ENCODE measurements around the gene GRIP2. TPM values are rescaled to one million over a fixed set of nuclear protein-coding genes. Genes with fewer than 3 reads are reported as not detected.
A peak's percentile ranks its signal among the peaks of the same experiment; 100 is the strongest.

Gene GRIP2
- total RNA-seq, 2 donors from 2014 or later: 0.10 TPM; not detected in 1

DNA sequence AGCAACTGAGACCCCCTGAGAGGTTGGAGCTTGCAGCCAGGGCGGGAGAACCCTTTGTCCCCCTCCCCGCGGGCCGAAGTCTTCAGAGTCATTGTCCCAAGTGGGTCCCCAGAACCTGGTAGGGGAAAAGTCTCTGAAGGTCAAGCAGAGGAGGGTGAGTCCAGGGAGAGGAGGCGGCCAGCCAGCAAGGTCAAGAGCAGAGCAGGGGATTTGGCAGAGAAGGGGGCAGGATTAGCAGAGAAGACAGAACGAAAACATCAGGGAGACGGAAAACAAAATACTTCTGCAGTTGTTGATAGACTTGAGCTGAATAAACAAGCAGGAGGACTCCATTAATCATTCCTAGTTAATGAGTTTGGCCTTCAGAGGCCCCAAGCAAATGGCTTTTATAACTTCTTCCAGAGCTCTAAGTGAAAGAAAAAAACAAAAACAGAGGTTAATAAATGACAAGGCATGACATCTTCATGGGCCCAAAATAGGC, 66.7 kb downstream of the GRIP2 start:
- H3K4me3 Mint-ChIP-seq: no peak overlapping the region
- ATAC-seq: no peak
- H3K9me3 ChIP-seq (ENCODE audit: control insufficient read depth, low read length, poor library complexity, severe bottlenecking): no peaks in the 10 kb centered on the region
- no peaks in the 10 kb centered on the region for H3K27me3 Mint-ChIP-seq
- H3K27ac Mint-ChIP-seq: peak overlapping the region; percentile 61
- peaks cover 5% of the 10 kb centered on the region for H3K36me3 Mint-ChIP-seq (ENCODE audit: low read depth)
- DNase-seq: no peak
- no peaks in the 10 kb centered on the region for H3K4me1 Mint-ChIP-seq

DNA sequence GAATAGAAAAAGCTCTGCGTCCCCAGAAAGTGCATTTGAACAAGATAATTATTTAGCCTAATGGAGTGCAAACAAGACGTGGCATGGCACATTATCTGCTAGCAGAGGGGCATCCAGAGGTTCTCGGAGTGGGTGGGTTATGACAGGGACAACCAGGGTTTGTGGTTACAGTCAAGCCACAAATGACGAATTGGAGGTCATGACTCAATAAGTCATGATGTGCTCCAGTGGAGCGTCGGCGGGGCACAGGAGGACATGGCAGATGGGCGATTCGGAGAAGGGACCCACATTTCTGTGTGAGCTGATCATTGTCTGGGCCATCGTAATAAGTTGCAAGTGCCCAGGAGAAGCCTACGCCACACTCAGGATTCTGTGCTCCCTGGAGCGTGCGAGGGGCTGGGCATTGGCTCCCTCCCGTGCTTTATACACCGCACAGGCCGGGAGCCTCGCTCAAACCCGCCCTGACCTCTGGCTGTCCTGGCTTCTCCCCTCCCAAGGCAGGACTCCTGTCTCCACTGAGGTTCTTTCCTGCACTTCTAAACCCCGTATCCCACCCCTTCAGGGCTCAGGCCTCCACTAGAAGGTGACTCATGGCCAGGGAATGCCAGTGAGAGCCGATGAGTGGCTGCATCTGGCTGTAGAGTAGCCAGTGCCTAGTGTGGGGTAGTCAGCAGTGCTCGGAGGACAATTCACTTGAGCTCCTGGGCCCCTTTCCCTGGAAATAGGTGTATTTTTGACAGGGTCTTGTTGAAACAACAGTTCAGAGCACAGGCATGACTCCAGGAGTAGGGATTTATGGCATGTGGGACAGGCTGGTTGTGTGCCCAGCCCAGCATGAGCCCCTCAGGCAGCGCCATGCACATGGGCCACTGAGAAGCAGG, 67.4 kb downstream of the GRIP2 start:
- Mint-ChIP-seq H3K27me3 (no peaks in the 10 kb centered on the region), H3K4me3 (no peak overlapping the region), H3K27ac (peak overlapping the region; percentile 61), H3K4me1 (no peaks in the 10 kb centered on the region), H3K36me3 (ENCODE audit: low read depth) (no peaks in the 10 kb centered on the region)
- DNase-seq (no peak), ATAC-seq (no peak)
- no peaks in the 10 kb centered on the region for H3K9me3 ChIP-seq (ENCODE audit: control insufficient read depth, low read length, poor library complexity, severe bottlenecking)

DNA sequence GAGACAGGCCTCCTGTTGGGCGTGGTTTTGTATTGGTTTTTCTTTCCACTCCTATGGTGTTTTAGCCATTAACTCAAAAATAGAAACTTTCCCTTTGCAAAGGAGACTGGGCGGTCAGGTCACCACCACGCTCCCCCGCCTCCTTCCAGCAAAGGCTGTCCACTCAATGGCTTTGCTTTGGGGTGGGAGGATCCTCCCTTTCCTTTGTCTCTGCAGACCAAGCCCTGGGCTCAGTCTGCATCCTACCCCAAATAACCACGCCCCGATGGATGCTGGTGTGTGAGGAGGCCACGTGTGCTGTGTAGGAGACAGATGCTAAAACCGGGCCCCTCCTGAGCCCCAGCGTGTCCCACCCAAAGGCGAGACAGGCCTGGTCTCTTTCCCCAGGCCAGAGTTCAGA, 68.5 kb downstream of the GRIP2 start:
- H3K4me3 Mint-ChIP-seq: no peak overlapping the region
- ATAC-seq (no peak), DNase-seq (no peak)
- no peaks in the 10 kb centered on the region for H3K36me3 Mint-ChIP-seq (ENCODE audit: low read depth)
- H3K27me3 Mint-ChIP-seq: no peaks in the 10 kb centered on the region
- no peaks in the 10 kb centered on the region for H3K4me1 Mint-ChIP-seq
- H3K27ac Mint-ChIP-seq: peak overlapping the region; percentile 32
- no peaks in the 10 kb centered on the region for H3K9me3 ChIP-seq (ENCODE audit: control insufficient read depth, low read length, poor library complexity, severe bottlenecking)

DNA sequence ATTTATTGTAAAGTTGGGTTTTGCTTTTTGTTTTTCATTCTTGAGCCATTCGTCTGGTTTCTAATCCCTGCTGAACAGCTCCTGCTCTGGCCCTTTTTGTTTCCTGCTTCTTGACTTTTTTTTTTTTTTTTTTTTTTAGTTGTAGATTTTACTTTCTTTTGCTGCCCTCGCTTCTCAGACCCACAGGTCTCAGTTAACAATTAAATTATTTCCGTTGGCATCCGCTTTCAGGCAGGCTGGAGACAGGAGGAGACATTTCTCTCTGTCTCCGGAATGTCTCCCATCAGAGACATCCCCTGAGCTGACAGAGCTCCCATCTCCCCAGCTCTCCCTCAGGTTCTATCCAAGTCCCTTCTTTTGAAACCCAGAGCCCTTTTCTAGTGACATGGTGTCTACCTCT, 69.1 kb downstream of the GRIP2 start:
- DNase-seq (no peak), ATAC-seq (no peak)
- no peaks in the 10 kb centered on the region for H3K9me3 ChIP-seq (ENCODE audit: control insufficient read depth, low read length, poor library complexity, severe bottlenecking)
- H3K27ac Mint-ChIP-seq: no peak overlapping the region
- no peaks in the 10 kb centered on the region for H3K27me3 Mint-ChIP-seq
- H3K4me3 Mint-ChIP-seq: no peak overlapping the region
- H3K36me3 Mint-ChIP-seq (ENCODE audit: low read depth): no peaks in the 10 kb centered on the region
- no peaks in the 10 kb centered on the region for H3K4me1 Mint-ChIP-seq

DNA sequence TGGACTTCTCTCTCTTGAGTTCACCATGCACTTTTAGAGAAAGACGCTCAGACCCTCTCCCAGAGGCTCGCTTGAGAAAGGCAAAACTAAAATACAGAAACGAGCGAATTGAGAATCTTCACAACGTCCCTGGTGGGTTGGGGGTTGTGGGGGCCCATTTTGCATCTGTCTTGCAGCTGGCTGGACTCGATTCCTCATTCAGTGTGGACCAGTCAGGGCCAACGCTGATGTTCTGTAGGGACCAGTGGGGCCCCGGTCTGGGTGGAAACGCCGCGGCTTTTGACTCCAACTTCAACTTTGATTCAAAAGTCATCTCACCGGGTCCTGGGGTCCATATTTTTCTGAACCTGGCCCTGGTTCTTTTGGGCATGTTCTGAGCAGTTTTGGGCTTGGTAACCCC, 69.7 kb downstream of the GRIP2 start:
- Mint-ChIP-seq H3K27me3 (no peaks in the 10 kb centered on the region), H3K27ac (no peak overlapping the region), H3K4me3 (no peak overlapping the region), H3K4me1 (no peaks in the 10 kb centered on the region), H3K36me3 (ENCODE audit: low read depth) (no peaks in the 10 kb centered on the region)
- no peak for ATAC-seq
- no peaks in the 10 kb centered on the region for H3K9me3 ChIP-seq (ENCODE audit: control insufficient read depth, low read length, poor library complexity, severe bottlenecking)
- no peak for DNase-seq

DNA sequence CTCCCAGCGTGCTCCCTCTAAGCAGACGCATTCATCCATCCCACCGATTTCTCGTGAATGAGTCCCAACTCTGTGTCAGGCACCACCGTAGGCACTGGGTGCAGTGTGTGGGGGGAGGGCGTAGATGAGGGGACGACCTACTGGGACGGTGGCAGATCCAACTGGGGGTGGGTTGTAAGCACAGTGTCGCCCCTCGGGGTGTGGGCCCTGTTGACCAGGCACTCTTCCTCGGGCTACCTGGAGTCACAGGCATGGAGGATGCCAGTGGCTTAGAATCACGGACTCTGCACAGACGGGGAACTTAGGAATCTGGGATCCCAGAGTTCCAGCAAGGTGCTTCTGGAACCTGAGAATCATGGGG, 71.5 kb downstream of the GRIP2 start:
- H3K27me3 Mint-ChIP-seq: no peaks in the 10 kb centered on the region
- H3K4me3 Mint-ChIP-seq: peak overlapping the region; percentile 9
- no peak for ATAC-seq
- H3K4me1 Mint-ChIP-seq: no peaks in the 10 kb centered on the region
- H3K27ac Mint-ChIP-seq: peak overlapping the region; percentile 14
- no peaks in the 10 kb centered on the region for H3K36me3 Mint-ChIP-seq (ENCODE audit: low read depth)
- no peak for DNase-seq
- no peaks in the 10 kb centered on the region for H3K9me3 ChIP-seq (ENCODE audit: control insufficient read depth, low read length, poor library complexity, severe bottlenecking)

DNA sequence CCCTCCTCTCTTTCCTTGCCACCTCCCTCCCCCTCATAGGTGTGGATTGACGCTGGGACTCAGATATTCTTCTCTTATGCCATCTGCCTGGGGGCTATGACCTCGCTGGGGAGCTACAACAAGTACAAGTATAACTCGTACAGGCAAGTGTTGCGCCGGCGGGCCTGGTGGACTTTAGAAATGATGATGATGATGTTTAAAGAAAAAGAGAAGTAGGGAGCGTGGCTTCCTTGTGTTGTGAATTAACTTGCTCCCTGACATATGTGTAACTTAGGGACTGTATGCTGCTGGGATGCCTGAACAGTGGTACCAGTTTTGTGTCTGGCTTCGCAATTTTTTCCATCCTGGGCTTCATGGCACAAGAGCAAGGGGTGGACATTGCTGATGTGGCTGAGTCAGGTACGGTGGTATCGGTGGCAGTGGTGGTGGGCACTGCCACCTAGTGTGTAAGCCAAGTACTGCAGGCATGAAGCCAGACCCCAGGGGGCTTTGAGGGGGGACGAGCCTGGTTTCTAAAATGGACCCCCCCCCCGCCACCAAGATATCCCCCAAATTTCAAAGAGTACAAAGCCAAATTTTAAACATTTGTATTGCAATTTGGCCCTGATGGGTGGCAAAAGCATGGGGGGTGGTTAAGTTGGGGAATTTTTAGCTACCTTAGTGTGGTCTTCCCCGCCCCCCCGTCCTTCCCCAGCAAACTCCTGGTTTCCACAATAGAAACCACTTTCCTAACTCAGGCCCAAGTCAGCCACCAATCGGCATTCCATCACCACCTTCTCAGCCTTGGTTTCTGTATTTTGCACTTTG, 72.1 kb downstream of the GRIP2 start:
- H3K9me3 ChIP-seq (ENCODE audit: control insufficient read depth, low read length, poor library complexity, severe bottlenecking): no peaks in the 10 kb centered on the region
- peak; percentile 68 for ATAC-seq
- DNase-seq: peak; percentile 25 to 44 (median 33)
- Mint-ChIP-seq H3K27ac (peak overlapping the region; percentile 14), H3K4me1 (no peaks in the 10 kb centered on the region), H3K4me3 (peak overlapping the region; percentile 9), H3K36me3 (ENCODE audit: low read depth) (no peaks in the 10 kb centered on the region), H3K27me3 (no peaks in the 10 kb centered on the region)

DNA sequence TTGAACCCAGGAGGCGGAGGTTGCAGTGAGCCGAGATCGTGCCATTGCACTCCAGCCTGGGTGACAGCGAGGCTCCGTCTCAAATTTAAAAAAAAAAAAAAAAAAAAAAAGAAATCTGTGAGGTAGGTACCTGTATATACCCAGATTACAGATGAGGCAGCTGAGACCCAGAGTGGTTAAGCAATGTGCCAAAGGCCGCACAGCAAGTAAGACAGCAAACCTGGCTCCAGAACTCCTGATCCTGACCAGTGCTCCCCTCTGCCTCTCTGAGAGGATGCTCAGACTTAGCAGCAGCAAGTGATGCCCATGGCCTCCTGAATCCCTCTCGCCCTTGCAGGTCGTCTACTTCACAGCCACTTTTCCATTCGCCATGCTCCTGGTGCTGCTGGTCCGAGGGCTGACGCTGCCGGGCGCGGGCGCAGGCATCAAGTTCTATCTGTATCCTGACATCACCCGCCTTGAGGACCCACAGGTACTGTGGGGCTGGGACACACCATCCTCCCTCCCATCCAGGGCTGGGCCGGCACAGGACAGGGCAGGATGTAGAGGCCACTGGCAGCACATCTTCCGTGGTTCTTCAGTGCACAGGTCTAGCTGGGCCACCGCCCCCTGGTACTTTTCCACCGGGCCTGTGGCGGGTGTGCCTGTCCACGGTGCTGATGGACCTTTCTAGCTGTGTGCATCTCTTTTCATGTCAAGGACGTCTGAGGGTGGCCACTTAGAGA, 73.8 kb downstream of the GRIP2 start:
- H3K4me1 Mint-ChIP-seq: peaks cover 3% of the 10 kb centered on the region

DNA sequence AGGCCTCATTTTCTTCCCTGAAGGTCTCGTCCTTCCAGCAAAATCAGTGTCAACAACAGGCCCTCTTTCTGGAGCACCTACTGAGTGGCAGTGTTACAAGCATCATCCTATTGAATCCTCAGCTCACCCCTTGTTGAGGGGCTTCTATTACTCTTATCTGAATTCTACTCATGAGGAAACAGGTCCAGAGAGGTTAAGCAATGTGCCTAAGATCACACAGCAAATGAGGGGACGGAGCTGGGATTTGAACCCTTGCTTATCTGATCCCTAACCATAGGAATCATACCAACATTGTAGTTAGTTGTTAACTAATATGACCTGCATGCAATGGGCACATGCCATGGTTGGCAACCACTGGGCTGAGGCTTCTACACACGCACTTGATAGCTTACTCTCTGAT, 74.7 kb downstream of the GRIP2 start:
- H3K27ac Mint-ChIP-seq: no peak overlapping the region
- H3K36me3 Mint-ChIP-seq (ENCODE audit: low read depth): peaks cover 2% of the 10 kb centered on the region
- peaks cover 4% of the 10 kb centered on the region for H3K4me1 Mint-ChIP-seq
- no peak overlapping the region for H3K4me3 Mint-ChIP-seq
- H3K27me3 Mint-ChIP-seq: no peaks in the 10 kb centered on the region
- ATAC-seq (no peak), DNase-seq (no peak)
- no peaks in the 10 kb centered on the region for H3K9me3 ChIP-seq (ENCODE audit: control insufficient read depth, low read length, poor library complexity, severe bottlenecking)

More for the DNA sequence above, 73.8 kb downstream of the GRIP2 start:
- Mint-ChIP-seq H3K4me3 (no peak overlapping the region), H3K36me3 (ENCODE audit: low read depth) (peaks cover 2% of the 10 kb centered on the region), H3K27ac (no peak overlapping the region), H3K27me3 (no peaks in the 10 kb centered on the region)
- DNase-seq: no peak
- no peak for ATAC-seq
- no peaks in the 10 kb centered on the region for H3K9me3 ChIP-seq (ENCODE audit: control insufficient read depth, low read length, poor library complexity, severe bottlenecking)

DNA sequence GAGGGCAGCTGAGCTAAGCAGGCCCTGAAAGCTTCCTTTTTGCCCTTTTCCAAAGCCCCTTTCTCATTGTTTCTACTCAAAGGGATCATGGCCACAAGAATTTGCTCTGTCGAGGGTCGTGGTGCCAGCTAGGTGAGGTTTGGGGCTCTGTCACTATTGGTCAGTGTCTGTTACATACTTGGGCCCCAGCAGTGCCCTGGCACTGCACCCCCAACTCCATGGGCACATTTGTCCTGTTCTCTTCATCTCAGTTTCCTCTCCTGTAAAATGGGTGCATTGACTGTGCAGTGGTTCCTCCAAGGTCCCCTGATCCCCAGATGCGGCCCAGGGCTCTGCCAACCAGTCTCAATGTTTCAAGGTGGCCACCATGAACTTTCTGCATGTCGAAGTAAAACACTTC, 75.6 kb downstream of the GRIP2 start:
- no peak overlapping the region for H3K27ac Mint-ChIP-seq
- no peak overlapping the region for H3K4me3 Mint-ChIP-seq

DNA sequence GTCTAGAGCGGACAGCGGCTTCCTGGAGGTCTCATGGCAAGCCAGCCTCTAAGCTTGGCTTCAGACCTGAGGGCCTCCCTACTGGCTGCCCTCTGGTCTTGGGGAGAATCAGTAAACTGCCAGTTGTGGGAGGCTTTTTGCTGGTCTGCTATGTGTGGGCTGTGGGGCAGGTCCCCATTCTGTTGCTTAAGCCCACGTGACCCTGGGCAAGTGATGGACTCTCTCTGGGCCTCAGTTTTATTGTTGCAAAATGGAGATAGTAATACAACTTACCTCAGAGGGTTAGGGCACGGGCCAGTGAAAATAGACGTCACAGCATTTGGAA, 76.0 kb downstream of the GRIP2 start:
- peaks cover 5% of the 10 kb centered on the region for H3K36me3 Mint-ChIP-seq (ENCODE audit: low read depth)
- H3K27me3 Mint-ChIP-seq: no peaks in the 10 kb centered on the region
- no peak overlapping the region for H3K4me3 Mint-ChIP-seq
- no peak for DNase-seq
- H3K4me1 Mint-ChIP-seq: peaks cover 8% of the 10 kb centered on the region
- peak overlapping the region; percentile 34 for H3K27ac Mint-ChIP-seq
- no peaks in the 10 kb centered on the region for H3K9me3 ChIP-seq (ENCODE audit: control insufficient read depth, low read length, poor library complexity, severe bottlenecking)
- ATAC-seq: no peak

More for the DNA sequence above, 75.6 kb downstream of the GRIP2 start:
- no peak for DNase-seq
- no peaks in the 10 kb centered on the region for H3K27me3 Mint-ChIP-seq
- H3K36me3 Mint-ChIP-seq (ENCODE audit: low read depth): peaks cover 5% of the 10 kb centered on the region
- no peak for ATAC-seq
- no peaks in the 10 kb centered on the region for H3K9me3 ChIP-seq (ENCODE audit: control insufficient read depth, low read length, poor library complexity, severe bottlenecking)
- peaks cover 8% of the 10 kb centered on the region for H3K4me1 Mint-ChIP-seq

DNA sequence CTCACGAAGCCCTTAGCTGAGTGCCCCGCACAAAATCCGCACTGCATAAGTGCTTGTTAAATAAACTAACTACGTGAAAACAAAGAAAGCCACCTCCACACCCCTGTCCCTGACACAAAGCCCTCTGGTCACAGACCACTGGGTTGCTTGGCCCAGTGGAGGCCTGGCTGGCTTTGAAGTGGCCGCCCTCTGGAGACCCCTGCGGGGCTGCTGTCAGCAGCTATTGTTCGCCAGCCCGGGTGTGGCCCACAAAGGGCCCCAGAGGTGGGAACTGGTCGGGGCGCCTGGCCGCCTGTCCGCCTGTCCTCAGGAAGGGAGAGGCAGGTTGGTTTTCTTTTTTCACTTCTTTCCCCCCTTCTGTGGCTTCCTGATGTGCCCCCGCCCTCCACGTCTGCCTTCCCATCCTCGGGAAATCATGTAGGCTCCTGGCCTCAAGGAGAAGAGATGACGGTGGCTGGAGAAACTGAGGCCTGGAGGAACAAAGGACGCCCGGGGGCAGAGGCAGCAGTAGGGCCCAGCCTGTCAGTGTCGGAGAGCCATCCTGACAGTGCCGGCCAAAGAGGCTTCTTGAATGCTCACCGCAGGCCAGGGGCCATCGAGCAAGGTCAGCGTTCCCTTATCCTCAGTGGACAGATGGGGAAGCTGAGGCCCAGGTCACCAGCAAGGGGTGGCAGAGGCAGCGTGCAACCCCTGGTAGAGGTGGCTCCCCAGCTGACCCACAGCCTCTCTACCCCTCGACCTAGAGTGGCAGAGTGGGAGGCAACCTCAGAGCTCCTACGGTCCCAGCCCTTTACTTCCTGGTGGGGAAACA, 76.6 kb downstream of the GRIP2 start:
- no peak for ATAC-seq
- no peak for DNase-seq
- H3K9me3 ChIP-seq (ENCODE audit: control insufficient read depth, low read length, poor library complexity, severe bottlenecking): no peaks in the 10 kb centered on the region
- H3K27ac Mint-ChIP-seq: peak overlapping the region; percentile 34
- no peak overlapping the region for H3K4me3 Mint-ChIP-seq
- no peaks in the 10 kb centered on the region for H3K27me3 Mint-ChIP-seq
- H3K4me1 Mint-ChIP-seq: peaks cover 8% of the 10 kb centered on the region
- peaks cover 5% of the 10 kb centered on the region for H3K36me3 Mint-ChIP-seq (ENCODE audit: low read depth)

All from T-helper 17 cell (primary cell).